H9 (cell line): ENCODE measurements around the gene SEMA3C. TPM values are rescaled to one million over a fixed set of nuclear protein-coding genes. Genes with fewer than 3 reads are reported as not detected.

ENCODE experiments used
- DNase-seq: peaks from one replicate; pipeline ENCODE4 v3.0.0-alpha.2; 2017
- H2AFZ ChIP-seq: one replicate; pipeline ENCODE4 v1.6.1; 2013; ENCODE audit warnings: mild to moderate bottlenecking, low read length, control low read depth, moderate library complexity
- H2AK5ac ChIP-seq: 2 replicates; pipeline ENCODE4 v1.6.1; 2013; ENCODE audit warnings: low read length, control low read depth, mixed read lengths; ENCODE audit not compliant: insufficient read length
- H2BK120ac ChIP-seq: one replicate; pipeline ENCODE4 v1.6.1; 2013; ENCODE audit warnings: low read depth, mild to moderate bottlenecking, low read length, control low read depth, inconsistent platforms; ENCODE audit not compliant: poor library complexity, severe bottlenecking
- H2BK12ac ChIP-seq: 2 replicates; pipeline ENCODE4 v1.6.1; 2013; ENCODE audit warnings: low read length, control low read depth, mixed read lengths, low read depth; ENCODE audit not compliant: insufficient read length
- H2BK15ac ChIP-seq: 2 replicates; pipeline ENCODE4 v1.6.1; 2013; ENCODE audit warnings: low read depth, low read length, control low read depth
- H2BK20ac ChIP-seq: one replicate; pipeline ENCODE4 v1.6.1; 2013; ENCODE audit warnings: low read depth, mild to moderate bottlenecking, low read length, control low read depth, inconsistent platforms; ENCODE audit not compliant: poor library complexity, severe bottlenecking
- H2BK5ac ChIP-seq: 2 replicates; pipeline ENCODE4 v1.6.1; 2013; ENCODE audit warnings: low read length, control low read depth, mixed read lengths; ENCODE audit not compliant: insufficient read length
- H3K14ac ChIP-seq: 2 replicates; pipeline ENCODE4 v1.6.1; 2013; ENCODE audit warnings: low read length, control low read depth; ENCODE audit not compliant: insufficient read depth
- H3K18ac ChIP-seq: 2 replicates; pipeline ENCODE4 v1.6.1; 2013; ENCODE audit warnings: low read depth, mild to moderate bottlenecking, mixed read lengths, low read length, control low read depth; ENCODE audit not compliant: insufficient read length
- H3K23ac ChIP-seq: 2 replicates; pipeline ENCODE4 v1.6.1; 2013; ENCODE audit warnings: low read length, control low read depth, mixed read lengths, low read depth; ENCODE audit not compliant: insufficient read length
- H3K23me2 ChIP-seq: 2 replicates; pipeline ENCODE4 v1.6.1; 2013; ENCODE audit warnings: low read depth, mild to moderate bottlenecking, mixed read lengths, low read length, control low read depth; ENCODE audit not compliant: insufficient read length, poor library complexity, severe bottlenecking
- H3K27ac ChIP-seq: 2 replicates; pipeline ENCODE4 v1.5.1; 2013; ENCODE audit warnings: low read length, control low read depth, mixed read lengths, low read depth; ENCODE audit not compliant: insufficient read length
- H3K27me3 ChIP-seq: 2 replicates; pipeline ENCODE4 v1.6.1; 2013; ENCODE audit warnings: low read length, control low read depth, inconsistent platforms; ENCODE audit not compliant: insufficient read depth
- H3K4ac ChIP-seq: 2 replicates; pipeline ENCODE4 v1.6.1; 2013; ENCODE audit warnings: low read depth, mild to moderate bottlenecking, control low read depth, inconsistent platforms, low read length, moderate library complexity
- H3K4me1 ChIP-seq: 2 replicates; pipeline ENCODE4 v1.6.1; 2013; ENCODE audit warnings: low read length, control low read depth, inconsistent platforms; ENCODE audit not compliant: insufficient read depth
- H3K4me2 ChIP-seq: 2 replicates; pipeline ENCODE4 v1.6.1; 2013; ENCODE audit warnings: low read length, control low read depth, mixed read lengths; ENCODE audit not compliant: insufficient read length, insufficient read depth
- H3K56ac ChIP-seq: 2 replicates; pipeline ENCODE4 v1.6.1; 2013; ENCODE audit warnings: low read depth, mild to moderate bottlenecking, mixed read lengths, low read length, control low read depth; ENCODE audit not compliant: insufficient read length
- H3K79me1 ChIP-seq: 2 replicates; pipeline ENCODE4 v1.6.1; 2013; ENCODE audit warnings: low read depth, mild to moderate bottlenecking, moderate library complexity, low read length, control low read depth, inconsistent platforms; ENCODE audit not compliant: insufficient read depth, poor library complexity, severe bottlenecking
- H3K79me2 ChIP-seq: 2 replicates; pipeline ENCODE4 v1.6.1; 2013; ENCODE audit warnings: low read length, control low read depth, inconsistent platforms; ENCODE audit not compliant: insufficient read depth
- H3K9ac ChIP-seq: 2 replicates; pipeline ENCODE4 v1.6.1; 2013; ENCODE audit warnings: low read length, control low read depth, mixed read lengths; ENCODE audit not compliant: insufficient read length; ENCODE audit errors: extremely low read depth
- H3K9me3 ChIP-seq: one replicate; pipeline ENCODE4 v1.6.1; 2013; ENCODE audit warnings: low read depth, low read length, inconsistent platforms; ENCODE audit not compliant: control insufficient read depth
- H3T11ph ChIP-seq: one replicate; pipeline ENCODE4 v1.6.1; 2013; ENCODE audit warnings: mild to moderate bottlenecking, low read length, control low read depth, inconsistent platforms
- H4K20me1 ChIP-seq: one replicate; pipeline ENCODE4 v1.6.1; 2013; ENCODE audit not compliant: control insufficient read depth, insufficient read length, insufficient read depth
- H4K5ac ChIP-seq: 2 replicates; pipeline ENCODE4 v1.6.1; 2013; ENCODE audit warnings: low read depth, mild to moderate bottlenecking, mixed read lengths, low read length, control low read depth; ENCODE audit not compliant: insufficient read length
- H4K8ac ChIP-seq: replicated peaks from 2 replicates; pipeline ENCODE4 v1.6.1; 2013; ENCODE audit warnings: low read length, control low read depth, mixed read lengths, low read depth; ENCODE audit not compliant: insufficient read length
- H4K91ac ChIP-seq: 2 replicates; pipeline ENCODE4 v1.6.1; 2013; ENCODE audit warnings: low read depth, mild to moderate bottlenecking, moderate library complexity, mixed read lengths, low read length, control low read depth; ENCODE audit not compliant: insufficient read length
- H3K27ac Mint-ChIP-seq, 3 experiments: 2 replicates in 2 of 3; 3 replicates in 1 of 3; pipeline ENCODE4 v1.8.0; 2020 to 2021; ENCODE audit warnings: mixed read lengths in 3 of 3, mild to moderate bottlenecking in 1 of 3, moderate library complexity in 1 of 3
- H3K27me3 Mint-ChIP-seq: 2 replicates; pipeline ENCODE4 v1.8.0; 2021; ENCODE audit warnings: low read depth, mild to moderate bottlenecking, moderate library complexity, mixed read lengths
- H3K36me3 Mint-ChIP-seq, 3 experiments: 2 replicates in 2 of 3; 3 replicates in 1 of 3; pipeline ENCODE4 v1.8.0; 2020 to 2021; ENCODE audit warnings: low read depth in 3 of 3, mixed read lengths in 3 of 3; ENCODE audit not compliant: insufficient read depth in 1 of 3
- H3K4me1 Mint-ChIP-seq, 2 experiments: 2 replicates each; pipeline ENCODE4 v1.8.0; 2020; ENCODE audit warnings: mixed read lengths in 2 of 2
- H3K4me3 Mint-ChIP-seq, 2 experiments: 2 replicates in 1 of 2; 3 replicates in 1 of 2; pipeline ENCODE4 v1.8.0; 2020 to 2021; ENCODE audit warnings: mild to moderate bottlenecking in 2 of 2, mixed read lengths in 2 of 2, moderate library complexity in 1 of 2
- H3K9me3 Mint-ChIP-seq, 2 experiments: 2 replicates in 1 of 2; 3 replicates in 1 of 2; pipeline ENCODE4 v1.8.0; 2020; ENCODE audit warnings: mild to moderate bottlenecking in 2 of 2, mixed read lengths in 2 of 2, moderate library complexity in 1 of 2
- CTCF ChIP-seq: fragments of 200-600 bp; sonication (generic); conservative IDR thresholded peaks from 3 replicates; pipeline ENCODE4 v1.8.0; 2021; ENCODE audit warnings: antibody characterized with exemption, mild to moderate bottlenecking
- WGBS: extraction: QIAGEN DNeasy Blood & Tissue Kit; methylation state at CpG from one replicate; pipeline ENCODE4 v1.1.7; 2013; ENCODE audit warnings: missing lambda C conversion rate, low lambda C conversion rate, mixed read lengths; ENCODE audit not compliant: insufficient read length; ENCODE audit errors: extremely low coverage; 5-methylcytosine and 5-hydroxymethylcytosine counted together
- total RNA-seq: library from RNA; stranded (reverse); gene quantifications from 2 replicates; pipeline ENCODE4 v1.2.1, GENCODE V29; 2021

The SEMA3C gene
- total RNA-seq, 1 experiment from 2014 or later = 1.6 TPM

GRCh38 chr7:80884511-80885195, 34.2 kb downstream of the SEMA3C start:
- H3K4me1 ChIP-seq = no peaks in the 10 kb centered on the region

More at GRCh38 chr7:80884511-80885195, 34.2 kb downstream of the SEMA3C start:
- Mint-ChIP-seq H3K27ac (no peak overlapping the region), H3K36me3 (no peaks in the 10 kb centered on the region), H3K4me3 (no peak overlapping the region), H3K9me3 (no peaks in the 10 kb centered on the region), H3K27me3 (no peaks in the 10 kb centered on the region), H3K4me1 (peaks cover 0 to 10% of the 10 kb centered on the region in 2 experiments; a peak in 2 of 4 replicates)
- Histone ChIP-seq H3K23ac (no peak overlapping the region), H3K9ac (no peak overlapping the region), H3K79me2 (no peaks in the 10 kb centered on the region), H2BK20ac (no peak overlapping the region), H2AFZ (no peak overlapping the region), H2AK5ac (no peak overlapping the region), H3K27me3 (no peaks in the 10 kb centered on the region), H4K91ac (no peak overlapping the region), H3K4me2 (no peak overlapping the region), H3K23me2 (no peaks in the 10 kb centered on the region), H3K4ac (no peak overlapping the region), H2BK120ac (no peak overlapping the region), H4K5ac (no peak overlapping the region), H2BK5ac (no peak overlapping the region), H2BK12ac (no peak overlapping the region), H4K8ac (no peak overlapping the region), H3K56ac (no peak overlapping the region), H3T11ph (no peak overlapping the region), H4K20me1 (no peaks in the 10 kb centered on the region), H3K18ac (no peak overlapping the region), H2BK15ac (no peak overlapping the region), H3K14ac (no peak overlapping the region), H3K27ac (no peak overlapping the region), H3K9me3 (no peaks in the 10 kb centered on the region), H3K79me1 (no peaks in the 10 kb centered on the region)
- TF ChIP-seq CTCF = no peak
- DNase-seq = no peak
- WGBS = no CpG with 5 or more reads among the region's 6 CpGs
